DMS79 treated with DMSO at 0.1 percent for 48 hours (cell line): Measurements from ENCODE around the gene BTBD6.

Source experiments
- DNase-seq: peaks from one replicate; lab custom pipeline; 2025; lab: John Stamatoyannopoulos, UW

The BTBD6 gene

GRCh38 chr14:105211086-105211757 is 37.1 kb upstream of the BTBD6 start:
- DNase-seq = no peak

- no peak for DNase-seq
Measured at GRCh38 chr14:105211758-105212089, 36.6 kb upstream of the BTBD6 start.

DNA sequence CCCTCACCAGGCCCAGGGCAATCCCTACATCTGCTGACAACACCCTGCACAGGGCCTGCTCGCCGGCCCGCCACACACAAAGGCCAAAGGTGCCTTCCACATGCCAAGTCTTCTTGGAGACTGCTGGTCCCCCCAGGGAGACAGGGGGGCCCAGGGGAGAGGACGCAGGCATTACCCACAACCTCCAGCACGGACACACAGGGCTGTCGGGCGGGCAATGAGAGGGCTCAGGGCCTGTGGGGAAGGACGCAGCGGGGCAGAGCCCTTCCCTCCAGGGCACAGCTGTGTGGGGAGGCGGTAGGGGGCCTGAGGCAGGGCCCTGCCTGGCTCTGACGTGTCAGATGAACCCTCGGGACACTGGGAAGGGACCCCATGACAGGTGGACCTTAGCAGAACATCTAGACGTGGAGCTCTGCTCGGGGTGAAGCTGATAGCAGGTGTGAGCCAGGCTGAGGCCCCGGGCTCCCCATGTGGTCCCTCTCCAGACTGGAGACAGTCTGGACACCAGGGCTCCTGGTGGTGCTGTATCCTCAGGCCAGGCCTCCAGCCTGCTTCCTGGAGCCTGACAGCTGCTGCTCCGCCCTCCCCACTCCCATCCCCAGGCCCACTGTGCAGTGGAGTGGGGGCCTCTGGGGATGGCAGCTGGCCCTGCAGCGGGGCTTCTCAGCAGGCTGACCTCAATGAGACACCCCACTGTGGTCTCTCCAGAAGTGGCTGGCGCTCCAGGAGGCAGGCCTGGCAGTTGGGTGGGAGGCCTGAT is 35.6 kb upstream of the BTBD6 start:
- peak; percentile 71 for DNase-seq

DNA sequence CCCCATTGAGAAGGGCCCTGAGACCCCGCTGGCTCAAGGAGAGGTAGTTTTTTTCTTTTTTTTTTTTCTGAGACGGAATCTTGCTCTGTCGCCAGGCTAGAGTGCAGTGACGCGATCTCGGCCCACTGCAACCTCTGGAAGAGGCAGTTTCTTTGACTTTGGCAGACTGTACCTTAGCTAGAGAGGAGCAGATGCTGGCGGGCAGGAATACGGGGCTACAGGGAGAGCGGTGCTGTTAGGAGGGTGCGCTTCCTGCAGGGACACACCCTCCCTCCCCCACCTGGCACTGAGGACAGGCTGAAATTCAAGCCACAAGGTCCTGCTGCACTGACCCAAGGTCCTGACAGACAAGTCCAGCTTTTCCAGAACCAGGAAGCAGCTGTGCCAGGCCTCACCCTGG is 35.0 kb upstream of the BTBD6 start:
- DNase-seq = peak; percentile 71

- no peak for DNase-seq
Measured at GRCh38 chr14:105214324-105214915, 33.9 kb upstream of the BTBD6 start.

DNA sequence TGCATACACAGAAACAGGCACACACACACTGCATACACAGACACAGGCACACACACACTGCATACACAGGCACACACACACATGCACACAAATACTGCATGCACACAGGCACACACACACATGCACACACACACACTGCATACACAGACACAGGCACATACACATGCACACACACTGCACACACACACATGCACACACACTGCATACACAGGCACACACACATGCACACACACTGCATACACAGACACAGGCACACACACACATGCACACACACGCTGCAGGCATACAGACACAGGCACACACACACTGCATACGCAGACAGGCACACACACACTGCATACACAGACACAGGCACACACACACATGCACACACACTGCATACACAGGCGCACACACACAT is 32.7 kb upstream of the BTBD6 start:
- DNase-seq = no peak

DNA sequence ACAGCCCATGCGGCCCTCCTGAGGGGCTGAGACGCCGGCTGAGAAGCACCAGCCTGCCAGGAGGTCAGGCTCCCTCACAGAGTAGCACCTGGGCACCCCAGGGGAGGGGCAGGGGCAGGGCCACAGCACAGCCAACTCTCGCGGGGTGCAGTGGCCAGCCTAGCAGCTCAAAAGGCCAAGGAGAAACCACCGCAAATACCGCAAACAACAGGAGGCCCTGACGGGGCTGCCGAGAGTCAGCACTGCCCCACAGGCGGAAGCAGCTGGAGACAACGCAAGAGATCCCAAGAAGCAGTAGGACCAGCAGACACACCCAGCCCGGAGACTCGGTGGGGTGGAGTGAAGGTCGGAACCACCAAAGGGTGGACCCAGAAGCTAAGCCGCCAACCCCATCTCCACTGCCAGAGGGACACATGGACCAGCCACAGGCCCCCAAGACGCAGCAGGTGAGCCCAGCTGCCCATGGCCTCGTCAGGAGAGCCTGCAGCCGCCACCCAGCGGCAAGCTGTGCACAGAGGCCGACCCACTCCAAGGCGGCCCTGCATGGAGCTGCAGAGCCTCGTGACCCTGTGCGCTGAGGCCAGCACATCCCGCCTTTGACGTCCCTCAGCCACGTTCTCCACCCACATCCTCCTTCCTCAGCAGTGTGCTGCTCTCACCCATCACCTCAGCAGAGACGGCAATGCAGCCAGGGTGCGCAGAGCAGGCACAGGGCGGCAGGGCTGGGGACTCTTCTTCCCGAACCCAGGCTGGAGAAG is 31.7 kb upstream of the BTBD6 start:
- no peak for DNase-seq

DNA sequence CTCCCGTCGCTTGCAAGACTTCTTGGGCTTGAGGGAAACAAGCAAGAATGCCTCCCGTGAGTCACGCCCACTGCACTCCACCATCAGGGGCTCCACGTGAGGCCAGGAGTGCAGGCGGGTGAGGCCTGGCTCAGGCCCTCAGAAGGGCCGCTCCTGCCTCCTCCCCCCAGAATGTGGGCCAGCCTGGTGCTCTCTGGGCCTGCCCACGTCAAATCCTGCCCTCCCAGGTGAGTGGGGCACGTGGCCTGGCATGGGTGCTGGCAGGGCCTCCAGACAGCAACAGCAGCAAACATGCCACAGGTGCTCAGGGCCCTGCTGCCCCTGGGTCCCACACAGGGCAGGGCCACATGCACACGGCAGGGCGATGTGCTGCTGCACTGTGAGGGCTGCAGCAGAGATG is 30.6 kb upstream of the BTBD6 start:
- DNase-seq = no peak

DNA sequence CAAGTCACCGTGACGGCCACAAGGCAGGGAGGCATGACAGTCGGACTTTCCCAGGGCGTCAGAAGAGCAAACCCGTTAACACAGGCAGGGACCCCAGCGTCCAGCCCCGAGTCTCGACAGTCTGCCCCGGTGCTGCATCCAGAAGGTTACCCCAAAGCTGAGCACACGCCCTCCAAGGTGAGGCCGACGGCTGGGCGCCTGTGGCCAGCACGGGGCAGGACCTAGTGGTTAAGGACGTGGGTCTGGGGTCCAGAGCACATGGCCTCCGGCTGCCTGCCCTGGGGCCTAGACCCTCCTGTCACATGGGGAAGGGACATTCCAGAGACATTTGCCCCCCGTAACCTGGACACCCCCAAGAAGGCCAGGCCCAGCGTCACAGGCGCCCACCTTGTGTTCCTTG is 29.7 kb upstream of the BTBD6 start:
- no peak for DNase-seq

DNA sequence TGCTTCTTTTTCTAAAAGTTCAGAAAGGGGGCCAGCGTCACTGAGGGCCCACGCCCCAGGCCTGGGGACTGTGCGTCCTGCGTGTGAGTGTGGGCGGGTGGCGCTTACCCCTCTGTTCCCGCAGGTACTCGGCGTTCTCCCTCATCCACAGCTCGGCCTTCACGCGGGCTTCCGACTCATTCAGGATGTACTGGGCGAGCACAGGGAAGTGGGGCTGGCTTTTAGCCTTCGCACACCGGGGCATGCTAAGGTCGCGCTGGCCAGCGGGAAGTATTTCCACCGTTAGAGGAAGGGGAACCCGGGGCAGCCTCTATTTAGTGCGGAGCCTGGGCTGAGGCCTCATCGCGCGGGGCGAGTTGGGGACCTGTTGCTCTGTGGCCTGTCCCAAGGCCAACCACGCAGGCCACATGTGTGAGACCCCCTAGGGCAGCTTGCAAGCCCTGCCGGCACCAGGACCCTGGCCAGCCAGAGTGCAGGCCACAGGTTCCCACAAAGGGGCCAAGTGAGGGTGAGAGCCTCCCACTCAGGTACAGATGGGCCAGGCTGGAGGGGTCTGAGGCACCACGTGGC is 29.2 kb upstream of the BTBD6 start:
- DNase-seq = no peak

DNA sequence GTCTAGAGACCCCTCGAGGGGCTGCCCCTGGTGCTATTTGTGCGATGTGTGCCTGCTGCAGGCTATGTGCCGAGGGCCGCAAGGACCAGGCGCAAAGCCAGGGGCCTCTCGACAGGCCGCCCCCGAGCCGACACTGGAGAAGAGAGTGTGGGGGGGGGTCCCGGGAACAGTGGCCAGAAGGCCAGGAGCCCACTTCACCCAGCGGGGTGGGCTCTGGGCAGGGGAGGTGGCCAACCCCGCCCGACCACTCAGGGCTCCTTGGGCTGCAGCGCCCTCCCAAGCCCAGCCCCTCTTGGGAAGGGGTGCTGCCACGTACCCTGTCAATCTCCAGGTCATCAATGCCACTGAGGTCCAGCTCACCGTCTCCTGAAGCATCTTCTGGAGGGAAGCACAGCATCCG is 28.6 kb upstream of the BTBD6 start:
- DNase-seq = no peak

DNA sequence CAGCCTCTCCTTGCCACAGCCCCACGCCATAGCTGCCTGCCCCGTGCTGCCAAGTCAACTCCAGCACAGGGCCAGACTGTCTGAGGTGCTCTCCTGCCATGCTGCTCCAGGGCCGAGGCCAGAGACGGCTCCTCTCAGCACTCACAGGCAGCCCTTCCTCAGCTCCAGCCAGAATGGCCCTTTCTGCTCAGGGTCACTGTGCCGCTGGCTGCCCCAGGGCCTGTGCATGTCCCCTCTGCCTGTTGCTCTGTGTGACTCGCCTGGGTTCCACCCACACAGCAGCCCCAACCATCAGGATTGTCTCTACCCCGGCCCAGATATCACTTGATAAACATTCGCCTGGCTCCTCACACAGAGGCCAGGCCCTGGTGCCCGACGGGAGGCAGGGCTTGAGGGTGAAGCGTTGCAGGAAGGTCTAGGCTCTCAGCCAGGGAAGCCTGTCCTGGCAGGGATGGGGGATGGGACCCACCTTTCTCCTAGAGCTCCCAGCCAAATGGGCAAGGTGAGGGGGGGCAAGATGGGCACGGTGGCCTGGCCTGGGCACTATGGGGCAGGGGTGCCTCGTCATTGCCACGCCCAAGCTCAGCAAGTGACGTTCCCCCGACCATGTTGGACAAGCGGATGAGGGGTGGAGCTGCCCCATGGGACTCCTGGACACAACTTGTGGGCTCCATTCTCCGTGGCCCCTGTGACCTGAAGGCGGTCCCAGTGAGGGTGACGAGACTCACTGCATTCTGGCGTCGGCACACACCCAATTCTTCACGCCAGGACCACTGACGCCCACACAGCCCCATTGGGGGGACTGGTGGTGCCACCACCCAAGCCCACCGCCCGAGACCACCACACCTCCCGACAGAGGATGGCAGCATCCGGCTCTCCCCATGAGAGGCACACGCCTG is 27.4 kb upstream of the BTBD6 start:
- no peak for DNase-seq

GRCh38 chr14:105221598-105222178 is 26.6 kb upstream of the BTBD6 start:
- DNase-seq = no peak

DNA sequence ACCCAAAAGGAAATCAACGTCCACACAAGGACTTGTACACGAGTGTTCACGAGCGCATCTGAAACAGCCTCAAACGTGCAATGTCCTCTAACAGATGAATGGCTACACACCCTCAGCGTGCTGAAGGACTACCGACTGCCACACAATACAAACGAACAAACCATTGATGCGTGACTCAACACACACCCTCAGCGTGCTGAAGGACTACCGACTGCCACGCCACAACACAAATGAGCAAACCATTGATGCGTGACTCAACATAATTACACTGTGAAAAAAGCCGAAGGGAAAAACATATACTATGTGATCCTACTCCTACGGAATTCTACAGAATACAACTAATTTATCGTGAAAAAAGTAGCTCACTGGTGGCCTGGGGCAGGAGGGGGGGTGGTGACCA is 25.1 kb upstream of the BTBD6 start:
- DNase-seq = no peak

- no peak for DNase-seq
Measured at GRCh38 chr14:105223770-105224544, 24.4 kb upstream of the BTBD6 start.

- DNase-seq = no peak
Measured at GRCh38 chr14:105224845-105225570, 23.3 kb upstream of the BTBD6 start.

- no peak for DNase-seq
Measured at GRCh38 chr14:105226198-105226597, 22.1 kb upstream of the BTBD6 start.

- DNase-seq = no peak
Measured at GRCh38 chr14:105227346-105227745, 21.0 kb upstream of the BTBD6 start.

DNA sequence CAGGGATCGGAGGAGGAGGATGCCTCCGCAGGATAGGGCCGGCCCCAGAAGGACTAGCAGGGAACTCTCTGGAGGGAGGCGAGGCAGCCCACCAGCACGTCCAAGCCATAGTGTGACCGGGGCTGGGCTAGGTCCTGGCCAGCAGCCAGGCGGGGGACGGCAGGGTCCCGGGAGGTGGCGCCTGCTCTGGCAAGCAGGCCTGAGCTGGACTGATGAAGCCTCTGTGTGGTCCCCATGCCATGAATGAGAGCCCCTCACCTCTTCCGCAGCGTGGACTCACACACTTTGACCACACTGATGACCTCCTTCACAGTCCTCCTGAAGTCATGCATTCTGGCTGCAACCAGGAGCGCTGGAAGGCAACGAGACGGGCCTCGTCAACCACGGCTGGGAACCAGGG is 19.8 kb upstream of the BTBD6 start:
- DNase-seq = no peak
